Neural cell (in vitro differentiated cells): ENCODE data around the gene SERP1.

Source experiments
- CTCF ChIP-seq: fragments of 450-650 bp; IDR thresholded peaks from 2 replicates; pipeline ENCODE4 v1.5.1; 2014; ENCODE audit warnings: antibody characterized with exemption, mild to moderate bottlenecking, moderate library complexity; ENCODE audit not compliant: poor library complexity, severe bottlenecking
- RAD21 ChIP-seq: fragments of 450-650 bp; conservative IDR thresholded peaks from 2 replicates; pipeline ENCODE4 v1.6.1; 2014; ENCODE audit warnings: antibody characterized with exemption, mild to moderate bottlenecking, moderate library complexity
- TAF1 ChIP-seq: IDR thresholded peaks from 2 replicates; pipeline ENCODE4 v1.6.1; 2012; ENCODE audit warnings: low read depth

GRCh38 chr3:150583028-150583427 lies 36.7 kb upstream of the SERP1 start:
- TF ChIP-seq CTCF (no peak), RAD21 (no peak), TAF1 (no peak)
